ENCODE data around the gene NUDT15. TPM values are rescaled to one million over a fixed set of nuclear protein-coding genes. Genes with fewer than 3 reads are reported as not detected.

The NUDT15 gene
- total RNA-seq, 6 experiments from 2014 or later, result 5.1 to 7.6 (median 6.3) TPM

GRCh38 chr13:48014359-48014758 lies 23.2 kb upstream of the NUDT15 start:
- DNase-seq (no peak), ATAC-seq (no peak)
- Histone ChIP-seq H3K4me1 (no peaks in the 10 kb centered on the region), H3K36me3 (no peaks in the 10 kb centered on the region), H3K27me3 (no peaks in the 10 kb centered on the region), H3K27ac (no peak overlapping the region), H3K9me3 (no peaks in the 10 kb centered on the region), H3K4me3 (no peak overlapping the region)
- intact Hi-C loops (cut with DNase I), result no loop called here
- 66% methylated on average over 2 of the region's 2 CpGs for WGBS (ENCODE audit: insufficient coverage, low coverage, low lambda C conversion rate, missing lambda C conversion rate)
- TF ChIP-seq POLR2A (IDR thresholded peaks at IDR 0.05), result no peak
- TF ChIP-seq, protein P1, sequence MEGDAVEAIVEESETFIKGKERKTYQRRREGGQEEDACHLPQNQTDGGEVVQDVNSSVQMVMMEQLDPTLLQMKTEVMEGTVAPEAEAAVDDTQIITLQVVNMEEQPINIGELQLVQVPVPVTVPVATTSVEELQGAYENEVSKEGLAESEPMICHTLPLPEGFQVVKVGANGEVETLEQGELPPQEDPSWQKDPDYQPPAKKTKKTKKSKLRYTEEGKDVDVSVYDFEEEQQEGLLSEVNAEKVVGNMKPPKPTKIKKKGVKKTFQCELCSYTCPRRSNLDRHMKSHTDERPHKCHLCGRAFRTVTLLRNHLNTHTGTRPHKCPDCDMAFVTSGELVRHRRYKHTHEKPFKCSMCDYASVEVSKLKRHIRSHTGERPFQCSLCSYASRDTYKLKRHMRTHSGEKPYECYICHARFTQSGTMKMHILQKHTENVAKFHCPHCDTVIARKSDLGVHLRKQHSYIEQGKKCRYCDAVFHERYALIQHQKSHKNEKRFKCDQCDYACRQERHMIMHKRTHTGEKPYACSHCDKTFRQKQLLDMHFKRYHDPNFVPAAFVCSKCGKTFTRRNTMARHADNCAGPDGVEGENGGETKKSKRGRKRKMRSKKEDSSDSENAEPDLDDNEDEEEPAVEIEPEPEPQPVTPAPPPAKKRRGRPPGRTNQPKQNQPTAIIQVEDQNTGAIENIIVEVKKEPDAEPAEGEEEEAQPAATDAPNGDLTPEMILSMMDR (IDR thresholded peaks at IDR 0.05), result no peak

DNA sequence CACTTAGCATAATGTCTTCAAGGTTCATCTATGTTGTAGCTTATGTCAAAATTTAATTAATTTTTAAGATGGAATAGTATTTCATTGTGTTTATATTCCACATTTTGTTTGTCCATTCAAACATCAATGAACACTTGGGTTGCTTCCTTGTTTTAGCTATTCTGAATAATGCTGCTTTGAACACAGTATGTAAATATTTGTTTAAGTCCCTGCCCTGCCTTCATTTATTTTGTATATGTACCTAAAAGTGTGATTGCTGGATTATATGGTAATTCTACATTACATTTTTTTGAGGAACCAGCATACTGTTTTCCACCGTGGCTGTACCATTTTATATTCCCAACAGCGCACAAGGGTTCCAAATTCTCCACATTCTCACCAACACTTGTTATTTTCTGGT lies 18.9 kb upstream of the NUDT15 start:
- WGBS (ENCODE audit: insufficient coverage, low coverage, low lambda C conversion rate, missing lambda C conversion rate), result 96% methylated on average over 2 of the region's 2 CpGs
- TF ChIP-seq, protein P1 (IDR thresholded peaks at IDR 0.05), result no peak
- no peak for TF ChIP-seq POLR2A (IDR thresholded peaks at IDR 0.05)
- DNase-seq, result no peak
- Histone ChIP-seq H3K36me3 (no peaks in the 10 kb centered on the region), H3K27me3 (no peaks in the 10 kb centered on the region), H3K27ac (no peak overlapping the region), H3K4me1 (no peaks in the 10 kb centered on the region), H3K4me3 (no peak overlapping the region), H3K9me3 (no peaks in the 10 kb centered on the region)
- ATAC-seq, result no peak
- intact Hi-C loops (cut with DNase I), result no loop called here

GRCh38 chr13:48019796-48020195 lies 17.7 kb upstream of the NUDT15 start:
- Histone ChIP-seq H3K36me3 (no peaks in the 10 kb centered on the region), H3K4me1 (no peaks in the 10 kb centered on the region), H3K4me3 (no peak overlapping the region), H3K27ac (no peak overlapping the region), H3K27me3 (no peaks in the 10 kb centered on the region), H3K9me3 (no peaks in the 10 kb centered on the region)
- ATAC-seq (no peak), DNase-seq (no peak)
- no peak for TF ChIP-seq POLR2A (IDR thresholded peaks at IDR 0.05)
- TF ChIP-seq, protein P1 (IDR thresholded peaks at IDR 0.05), result no peak
- intact Hi-C loops (cut with DNase I), result no loop called here
- WGBS (ENCODE audit: insufficient coverage, low coverage, low lambda C conversion rate, missing lambda C conversion rate), result 89% methylated on average over 1 of the region's 1 CpG

- Histone ChIP-seq H3K27me3 (no peaks in the 10 kb centered on the region), H3K4me3 (no peak overlapping the region), H3K9me3 (no peaks in the 10 kb centered on the region), H3K4me1 (no peaks in the 10 kb centered on the region), H3K36me3 (no peaks in the 10 kb centered on the region), H3K27ac (no peak overlapping the region)
- intact Hi-C loops (cut with DNase I), result no loop called here
- DNase-seq, result no peak
- no peak for ATAC-seq
- TF ChIP-seq POLR2A (IDR thresholded peaks at IDR 0.05), result no peak
- TF ChIP-seq, protein P1 (IDR thresholded peaks at IDR 0.05), result no peak
These were observed 9.5 kb upstream of the NUDT15 start for GRCh38 chr13:48028066-48028465.

DNA sequence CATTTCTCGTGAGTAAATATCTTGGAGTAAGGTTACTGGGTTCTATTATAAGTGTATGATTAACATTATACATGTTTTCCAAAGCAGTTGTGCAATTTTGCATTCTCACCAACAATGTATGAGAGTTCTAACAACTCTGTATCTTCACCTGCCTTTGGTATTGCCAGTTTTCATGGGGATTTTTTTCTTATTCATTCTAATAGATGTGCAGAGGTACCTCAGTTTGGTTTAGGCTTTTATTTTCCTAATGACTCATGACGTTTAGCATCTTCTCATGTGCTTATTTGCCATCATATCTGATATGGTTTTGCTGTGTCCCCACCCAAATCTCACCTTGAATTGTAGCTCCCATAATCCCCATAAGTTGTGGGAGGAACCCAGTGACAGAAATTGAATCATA lies 7.7 kb upstream of the NUDT15 start:
- no peaks in the 10 kb centered on the region for H3K9me3 ChIP-seq
- no peak overlapping the region for H3K4me3 ChIP-seq
- TF ChIP-seq, protein P1 (IDR thresholded peaks at IDR 0.05), result no peak
- TF ChIP-seq POLR2A (IDR thresholded peaks at IDR 0.05), result no peak
- intact Hi-C loops (cut with DNase I), result no loop called here
- no peak for DNase-seq
- no peaks in the 10 kb centered on the region for H3K36me3 ChIP-seq
- ATAC-seq, result no peak
- WGBS (ENCODE audit: insufficient coverage, low coverage, low lambda C conversion rate, missing lambda C conversion rate), result 90% methylated on average over 2 of the region's 2 CpGs
- H3K27ac ChIP-seq, result no peak overlapping the region
- no peaks in the 10 kb centered on the region for H3K27me3 ChIP-seq
- no peaks in the 10 kb centered on the region for H3K4me1 ChIP-seq
